T-cell (primary cell): ENCODE measurements around the gene GPC5. TPM values are rescaled to one million over a fixed set of nuclear protein-coding genes. Genes with fewer than 3 reads are reported as not detected.

Source experiments
- ATAC-seq, 4 experiments: fragments of 200-7000 bp in 3 of 4; fragments of 150-1000 bp in 1 of 4; cut with Tn5 transposase; replicated peaks in 1 of 4; 1 replicate in 3 of 4; 2 replicates in 1 of 4; pipeline ENCODE4 v1.10.0; 2021; ENCODE audit warnings: moderate library complexity in 3 of 4, mild to moderate bottlenecking in 2 of 4, moderate number of reproducible peaks in 1 of 4
- CTCF ChIA-PET, 2 donors: fragments of 300-600 bp; sonication (Branson Sonifier 250); formaldehyde crosslinking; loops; one replicate each; lab custom pipeline; 2022; ENCODE audit warnings: antibody characterized with exemption in 2 of 2; lab: Charles Lee
- POLR2A ChIA-PET, 2 donors: fragments of 300-600 bp; sonication (Branson Sonifier 250); formaldehyde crosslinking; loops; one replicate each; lab custom pipeline; 2022; ENCODE audit warnings: antibody characterized with exemption in 2 of 2; lab: Charles Lee
- DNase-seq, 35 experiments: peaks; one replicate each; pipeline versions ENCODE4 v3.0.0 to v3.0.0-alpha.2; 2013 to 2023
- H3K27ac ChIP-seq: one replicate; pipeline ENCODE4 v1.5.1; 2013; ENCODE audit warnings: low read length
- H3K27me3 ChIP-seq, 2 experiments: replicated peaks in 1 of 2; 1 replicate in 1 of 2; 2 replicates in 1 of 2; pipeline versions ENCODE4 v1.6.1 to v1.7.0; 2013; ENCODE audit warnings: low read length in 1 of 2, mixed read lengths in 1 of 2; ENCODE audit not compliant: control insufficient read depth in 2 of 2, insufficient read depth in 2 of 2; ENCODE audit errors: extremely low read depth in 1 of 2
- H3K36me3 ChIP-seq, 2 donors: 1 replicate in 1 of 2; 2 replicates in 1 of 2; pipeline versions ENCODE4 v1.6.1 to v1.7.0; 2013; ENCODE audit warnings: low read length in 1 of 2; ENCODE audit not compliant: control insufficient read depth in 2 of 2, insufficient read depth in 1 of 2; ENCODE audit errors: extremely low read depth in 1 of 2
- H3K4me1 ChIP-seq, 2 experiments: 1 replicate in 1 of 2; 2 replicates in 1 of 2; pipeline versions ENCODE4 v1.6.1 to v1.7.0; 2013; ENCODE audit warnings: low read length in 2 of 2, mixed read lengths in 1 of 2; ENCODE audit not compliant: insufficient read depth in 2 of 2, control insufficient read depth in 1 of 2; ENCODE audit errors: extremely low read depth in 1 of 2
- H3K4me3 ChIP-seq, 2 donors: 1 replicate in 1 of 2; 2 replicates in 1 of 2; pipeline versions ENCODE4 v1.5.1 to v1.7.0; 2013; ENCODE audit warnings: mild to moderate bottlenecking in 2 of 2, low read length in 1 of 2, moderate library complexity in 1 of 2; ENCODE audit not compliant: control insufficient read depth in 1 of 2; ENCODE audit errors: extremely low read depth in 1 of 2
- H3K9me3 ChIP-seq: 2 replicates; pipeline ENCODE4 v1.7.0; 2013
- H3K27ac Mint-ChIP-seq, 2 donors: one replicate each; pipeline ENCODE4 v1.8.0; 2020 to 2021; ENCODE audit warnings: mild to moderate bottlenecking in 2 of 2, mixed read lengths in 2 of 2
- H3K27me3 Mint-ChIP-seq, 2 donors: one replicate each; pipeline ENCODE4 v1.8.0; 2021 to 2022; ENCODE audit warnings: mixed read lengths in 2 of 2
- H3K36me3 Mint-ChIP-seq: one replicate; pipeline ENCODE4 v1.8.0; 2021; ENCODE audit warnings: mixed read lengths
- H3K4me1 Mint-ChIP-seq, 3 donors: one replicate each; pipeline ENCODE4 v1.8.0; 2020 to 2022; ENCODE audit warnings: mixed read lengths in 3 of 3, mild to moderate bottlenecking in 1 of 3
- H3K4me3 Mint-ChIP-seq, 3 donors: one replicate each; pipeline ENCODE4 v1.8.0; 2020 to 2022; ENCODE audit warnings: mild to moderate bottlenecking in 3 of 3, mixed read lengths in 3 of 3, moderate library complexity in 3 of 3
- H3K9me3 Mint-ChIP-seq, 3 donors: one replicate each; pipeline ENCODE4 v1.8.0; 2020 to 2022; ENCODE audit warnings: mixed read lengths in 3 of 3
- WGBS: methylation state at CpG from one replicate; pipeline ENCODE4 v1.1.5; 2013; ENCODE audit warnings: missing lambda C conversion rate; ENCODE audit not compliant: insufficient coverage; 5-methylcytosine and 5-hydroxymethylcytosine counted together
- total RNA-seq, 35 experiments: library from RNA in 6 of 35; stranded (reverse) in 6 of 35; fragments of 120-200 nt in 1 of 35; gene quantifications; one replicate each; pipeline versions ENCODE4 v1.2.1 to v1.2.4 and lab custom pipeline; 2013 to 2026

GPC5 gene
- total RNA-seq, 5 donors from 2014 or later (not counting 1 experiment from before 2014, with no cell fraction given), result 0.12 to 0.39 (median 0.26) TPM

- no peak for ATAC-seq
- Mint-ChIP-seq H3K36me3 (no peaks in the 10 kb centered on the region), H3K4me1 (no peaks in the 10 kb centered on the region), H3K4me3 (no peak overlapping the region), H3K9me3 (peaks cover 0 to 22% (median 8%) of the 10 kb centered on the region in 3 donors), H3K27ac (no peak overlapping the region), H3K27me3 (no peaks in the 10 kb centered on the region)
- H3K27me3 ChIP-seq, result no peaks in the 10 kb centered on the region
- ChIA-PET POLR2A (no interaction called here), CTCF (no interaction called here)
- no peaks in the 10 kb centered on the region for H3K36me3 ChIP-seq
- WGBS, result no CpG with 5 or more reads among the region's 1 CpG
- no peak overlapping the region for H3K4me3 ChIP-seq
- no peak for DNase-seq
- H3K27ac ChIP-seq, result no peak overlapping the region
- H3K4me1 ChIP-seq, result no peaks in the 10 kb centered on the region
- no peaks in the 10 kb centered on the region for H3K9me3 ChIP-seq
Measured at GRCh38 chr13:92412996-92413395, 1014.6 kb downstream of the GPC5 start.

GRCh38 chr13:92413452-92413851 is 1015.0 kb downstream of the GPC5 start:
- no peaks in the 10 kb centered on the region for H3K4me1 Mint-ChIP-seq
- H3K27me3 Mint-ChIP-seq, result no peaks in the 10 kb centered on the region
- ChIA-PET CTCF (no interaction called here), POLR2A (no interaction called here)
- no peak for DNase-seq
- H3K9me3 Mint-ChIP-seq, result peaks cover 0 to 19% (median 8%) of the 10 kb centered on the region in 3 donors
- H3K27ac ChIP-seq, result no peak overlapping the region
- no peaks in the 10 kb centered on the region for H3K27me3 ChIP-seq
- H3K9me3 ChIP-seq, result no peaks in the 10 kb centered on the region
- no peak overlapping the region for H3K27ac Mint-ChIP-seq
- 26% methylated on average over 2 of the region's 3 CpGs for WGBS
- H3K36me3 Mint-ChIP-seq, result no peaks in the 10 kb centered on the region
- ATAC-seq, result no peak
- no peak overlapping the region for H3K4me3 Mint-ChIP-seq
- no peaks in the 10 kb centered on the region for H3K4me1 ChIP-seq
- no peaks in the 10 kb centered on the region for H3K36me3 ChIP-seq
- no peak overlapping the region for H3K4me3 ChIP-seq

GRCh38 chr13:92414851-92415250 is 1016.4 kb downstream of the GPC5 start:
- DNase-seq, result no peak
- no peak overlapping the region for H3K27ac ChIP-seq

GRCh38 chr13:92415781-92416180 is 1017.4 kb downstream of the GPC5 start:
- H3K4me3 ChIP-seq, result no peak overlapping the region
- no peaks in the 10 kb centered on the region for H3K27me3 ChIP-seq
- ChIA-PET CTCF (no interaction called here), POLR2A (no interaction called here)
- H3K36me3 ChIP-seq, result no peaks in the 10 kb centered on the region
- H3K4me3 Mint-ChIP-seq, result no peak overlapping the region
- H3K27ac ChIP-seq, result no peak overlapping the region
- no peaks in the 10 kb centered on the region for H3K9me3 ChIP-seq
- H3K27ac Mint-ChIP-seq, result no peak overlapping the region
- no peaks in the 10 kb centered on the region for H3K4me1 ChIP-seq
- H3K36me3 Mint-ChIP-seq, result no peaks in the 10 kb centered on the region
- no peaks in the 10 kb centered on the region for H3K27me3 Mint-ChIP-seq
- DNase-seq (no peak), ATAC-seq (no peak)
- peaks cover 0 to 19% (median 11%) of the 10 kb centered on the region in 3 donors for H3K9me3 Mint-ChIP-seq
- H3K4me1 Mint-ChIP-seq, result no peaks in the 10 kb centered on the region

More at GRCh38 chr13:92414851-92415250, 1016.4 kb downstream of the GPC5 start:
- no peak for ATAC-seq
- H3K9me3 Mint-ChIP-seq, result peaks cover 0 to 19% (median 8%) of the 10 kb centered on the region in 3 donors
- H3K27ac Mint-ChIP-seq, result no peak overlapping the region
- 60% methylated on average over 1 of the region's 4 CpGs for WGBS
- Histone ChIP-seq H3K27me3 (no peaks in the 10 kb centered on the region), H3K4me1 (no peaks in the 10 kb centered on the region), H3K36me3 (no peaks in the 10 kb centered on the region), H3K9me3 (no peaks in the 10 kb centered on the region), H3K4me3 (no peak overlapping the region)
- ChIA-PET POLR2A (no interaction called here), CTCF (no interaction called here)
- no peaks in the 10 kb centered on the region for H3K4me1 Mint-ChIP-seq
- H3K36me3 Mint-ChIP-seq, result no peaks in the 10 kb centered on the region
- H3K27me3 Mint-ChIP-seq, result no peaks in the 10 kb centered on the region
- H3K4me3 Mint-ChIP-seq, result no peak overlapping the region

- Mint-ChIP-seq H3K9me3 (peaks cover 2 to 15% (median 14%) of the 10 kb centered on the region in 3 donors), H3K27me3 (no peaks in the 10 kb centered on the region), H3K36me3 (no peaks in the 10 kb centered on the region), H3K27ac (no peak overlapping the region), H3K4me1 (no peaks in the 10 kb centered on the region), H3K4me3 (no peak overlapping the region)
- CTCF ChIA-PET, result no interaction called here
- WGBS, result no CpG with 5 or more reads among the region's 5 CpGs
- no peak for ATAC-seq
- no peaks in the 10 kb centered on the region for H3K27me3 ChIP-seq
- no peak overlapping the region for H3K27ac ChIP-seq
- no peaks in the 10 kb centered on the region for H3K9me3 ChIP-seq
- POLR2A ChIA-PET, result no interaction called here
- H3K4me3 ChIP-seq, result no peak overlapping the region
- H3K4me1 ChIP-seq, result no peaks in the 10 kb centered on the region
- H3K36me3 ChIP-seq, result no peaks in the 10 kb centered on the region
- no peak for DNase-seq
Measured at GRCh38 chr13:92418818-92419412, 1020.5 kb downstream of the GPC5 start.

GRCh38 chr13:92429231-92429630 is 1030.8 kb downstream of the GPC5 start:
- H3K27me3 Mint-ChIP-seq, result no peaks in the 10 kb centered on the region
- H3K4me3 ChIP-seq, result no peak overlapping the region
- DNase-seq, result no peak
- no peaks in the 10 kb centered on the region for H3K4me1 ChIP-seq
- no peak for ATAC-seq
- POLR2A ChIA-PET, result no interaction called here
- peaks cover 0 to 25% (median 15%) of the 10 kb centered on the region in 3 donors for H3K9me3 Mint-ChIP-seq
- no peaks in the 10 kb centered on the region for H3K9me3 ChIP-seq
- WGBS, result no CpG with 5 or more reads among the region's 2 CpGs
- no peak overlapping the region for H3K4me3 Mint-ChIP-seq
- no peaks in the 10 kb centered on the region for H3K27me3 ChIP-seq
- H3K4me1 Mint-ChIP-seq, result no peaks in the 10 kb centered on the region
- no peak overlapping the region for H3K27ac ChIP-seq
- H3K36me3 Mint-ChIP-seq, result no peaks in the 10 kb centered on the region
- H3K36me3 ChIP-seq, result no peaks in the 10 kb centered on the region
- no peak overlapping the region for H3K27ac Mint-ChIP-seq
- CTCF ChIA-PET, result no interaction called here

GRCh38 chr13:92433386-92433785 is 1035.0 kb downstream of the GPC5 start:
- no peaks in the 10 kb centered on the region for H3K36me3 Mint-ChIP-seq
- H3K27ac Mint-ChIP-seq, result no peak overlapping the region
- H3K4me3 Mint-ChIP-seq, result no peak overlapping the region
- Histone ChIP-seq H3K9me3 (no peaks in the 10 kb centered on the region), H3K27me3 (no peaks in the 10 kb centered on the region), H3K4me3 (no peak overlapping the region), H3K27ac (no peak overlapping the region), H3K4me1 (no peaks in the 10 kb centered on the region), H3K36me3 (no peaks in the 10 kb centered on the region)
- no peaks in the 10 kb centered on the region for H3K27me3 Mint-ChIP-seq
- ATAC-seq (no peak), DNase-seq (no peak)
- H3K9me3 Mint-ChIP-seq, result peaks cover 0 to 29% (median 17%) of the 10 kb centered on the region in 3 donors
- ChIA-PET CTCF (no interaction called here), POLR2A (no interaction called here)
- no peaks in the 10 kb centered on the region for H3K4me1 Mint-ChIP-seq
- no CpG with 5 or more reads among the region's 3 CpGs for WGBS
